ENCODE data around the gene CLSTN2. TPM values are rescaled to one million over a fixed set of nuclear protein-coding genes. Genes with fewer than 3 reads are reported as not detected.

The CLSTN2 gene
- total and polyA plus RNA-seq, 2 of the 13 experiments (the other 11 are each of a cell fraction or from before 2014, with no cell fraction given), result not detected

DNA sequence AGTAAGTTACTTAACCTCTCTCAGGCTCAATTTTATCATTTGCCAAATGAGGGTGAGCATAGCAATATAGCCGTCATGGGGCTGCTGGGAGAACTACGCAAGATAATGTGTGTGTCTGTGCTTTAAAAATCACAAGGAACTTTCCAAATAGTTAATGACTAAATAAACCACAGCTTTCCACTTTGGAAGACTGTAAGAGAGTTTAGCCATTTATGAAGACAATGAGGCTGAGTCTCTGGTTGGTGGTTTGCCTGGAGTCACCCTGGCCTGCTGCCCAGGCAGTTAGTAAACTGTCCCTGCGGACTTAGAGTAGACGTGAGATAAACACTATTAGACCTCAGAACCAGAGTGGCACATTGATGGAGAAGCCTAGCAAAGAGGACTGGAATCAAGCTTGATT, 357.7 kb downstream of the CLSTN2 start:
- no peaks in the 10 kb centered on the region; a peak in 2 of 5 replicates for H3K27me3 ChIP-seq (ENCODE audit: control insufficient read depth in 1 of 2, insufficient read depth in 2 of 2, low read length in 2 of 2)
- no peaks in the 10 kb centered on the region for H3K79me2 ChIP-seq (ENCODE audit: insufficient read depth, low read length)
- no peak for TF ChIP-seq ZUFSP (CRISPR knock-in tag; IDR thresholded peaks at IDR 0.05; ENCODE audit: borderline replicate concordance)
- TF ChIP-seq ZNF230 (CRISPR knock-in tag; IDR thresholded peaks at IDR 0.05), result no peak
- TF ChIP-seq MTA1 (CRISPR knock-in tag; IDR thresholded peaks at IDR 0.05; ENCODE audit: borderline replicate concordance), result no peak
- no peak for TF ChIP-seq ZSCAN21 (CRISPR knock-in tag; IDR thresholded peaks at IDR 0.05; ENCODE audit: borderline replicate concordance)
- no peak for TF ChIP-seq ZNF354B (CRISPR knock-in tag; IDR thresholded peaks at IDR 0.05)
- TF ChIP-seq HBP1 (CRISPR knock-in tag; IDR thresholded peaks at IDR 0.05; ENCODE audit: low read depth), result no peak
- TF ChIP-seq ZNF501 (CRISPR knock-in tag; IDR thresholded peaks at IDR 0.05), result no peak
- TF ChIP-seq ZNF12 (CRISPR knock-in tag; IDR thresholded peaks at IDR 0.05), result no peak
- TF ChIP-seq ZNF451 (CRISPR knock-in tag; IDR thresholded peaks at IDR 0.05), result no peak
- TF ChIP-seq RARA (CRISPR knock-in tag; IDR thresholded peaks at IDR 0.05), result no peak
- no peak for TF ChIP-seq HMG20B (CRISPR knock-in tag; conservative IDR thresholded peaks at IDR 0.05)
- TF ChIP-seq ZFYVE20 (CRISPR knock-in tag; IDR thresholded peaks at IDR 0.05; ENCODE audit: borderline replicate concordance, low read depth), result no peak
- TF ChIP-seq POLR2AphosphoS5 (IDR thresholded peaks at IDR 0.05; ENCODE audit: low read depth, low read length), result no peak
- no peak for TF ChIP-seq NFRKB (IDR thresholded peaks at IDR 0.05)
- no peak for TF ChIP-seq ZNF17 (CRISPR knock-in tag; IDR thresholded peaks at IDR 0.05)
- TF ChIP-seq, protein P1, sequence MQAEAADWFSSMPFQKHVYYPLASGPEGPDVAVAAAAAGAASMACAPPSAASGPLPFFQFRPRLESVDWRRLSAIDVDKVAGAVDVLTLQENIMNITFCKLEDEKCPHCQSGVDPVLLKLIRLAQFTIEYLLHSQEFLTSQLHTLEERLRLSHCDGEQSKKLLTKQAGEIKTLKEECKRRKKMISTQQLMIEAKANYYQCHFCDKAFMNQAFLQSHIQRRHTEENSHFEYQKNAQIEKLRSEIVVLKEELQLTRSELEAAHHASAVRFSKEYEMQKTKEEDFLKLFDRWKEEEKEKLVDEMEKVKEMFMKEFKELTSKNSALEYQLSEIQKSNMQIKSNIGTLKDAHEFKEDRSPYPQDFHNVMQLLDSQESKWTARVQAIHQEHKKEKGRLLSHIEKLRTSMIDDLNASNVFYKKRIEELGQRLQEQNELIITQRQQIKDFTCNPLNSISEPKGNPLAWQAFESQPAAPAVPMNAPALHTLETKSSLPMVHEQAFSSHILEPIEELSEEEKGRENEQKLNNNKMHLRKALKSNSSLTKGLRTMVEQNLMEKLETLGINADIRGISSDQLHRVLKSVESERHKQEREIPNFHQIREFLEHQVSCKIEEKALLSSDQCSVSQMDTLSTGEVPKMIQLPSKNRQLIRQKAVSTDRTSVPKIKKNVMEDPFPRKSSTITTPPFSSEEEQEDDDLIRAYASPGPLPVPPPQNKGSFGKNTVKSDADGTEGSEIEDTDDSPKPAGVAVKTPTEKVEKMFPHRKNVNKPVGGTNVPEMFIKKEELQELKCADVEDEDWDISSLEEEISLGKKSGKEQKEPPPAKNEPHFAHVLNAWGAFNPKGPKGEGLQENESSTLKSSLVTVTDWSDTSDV (CRISPR knock-in tag; IDR thresholded peaks at IDR 0.05), result no peak
- TF ChIP-seq CREM (IDR thresholded peaks at IDR 0.05), result no peak
- no peak for TF ChIP-seq CREM (CRISPR knock-in tag; IDR thresholded peaks at IDR 0.05)
- no peak for TF ChIP-seq ZBTB7B (CRISPR knock-in tag; IDR thresholded peaks at IDR 0.05)
- BruUV-seq (replicated peaks), result no TSS peak
- no peak overlapping the region for H2AFZ ChIP-seq (ENCODE audit: low read length)
- H3K27ac ChIP-seq (ENCODE audit: extremely low read length, insufficient read depth, low read length), result no peak overlapping the region
- H4K20me1 ChIP-seq (ENCODE audit: insufficient read depth, low read length), result no peaks in the 10 kb centered on the region
- intact Hi-C loops (cut with micrococcal nuclease; ENCODE audit: unreplicated experiment), result no loop called here
- H3K4me2 ChIP-seq (ENCODE audit: low read depth, low read length), result no peak overlapping the region
- CTCF ChIA-PET (ENCODE audit: low intra/inter-chr PET ratio, low total read pairs), result no interaction called here
- in situ Hi-C loops (cut with HindIII; ENCODE audit: extremely low pct_ligation_motif_present, low pct_unique_long_range_greater_than_20kb), result no loop called here
- H3K9ac ChIP-seq (ENCODE audit: insufficient read depth, low read depth, low read length), result no peak overlapping the region
- no peaks in the 10 kb centered on the region for H3K9me3 ChIP-seq (ENCODE audit: low read length)
- no peak overlapping the region for H3K4me3 ChIP-seq (replicated peaks in 1 of 3; ENCODE audit: insufficient read depth in 1 of 3, low read depth in 2 of 3, low read length in 3 of 3)
- DNase-seq (ENCODE audit: low spot score) (no peak), FAIRE-seq (no peak), ATAC-seq (no peak)
- POLR2A ChIA-PET, result no interaction called here
- H3K36me3 ChIP-seq (replicated peaks in 1 of 2; ENCODE audit: control insufficient read depth in 1 of 2, insufficient read depth in 2 of 2, low read length in 2 of 2), result no peaks in the 10 kb centered on the region
- peaks cover 11% of the 10 kb centered on the region for H3K4me1 ChIP-seq (ENCODE audit: insufficient read depth, low read length)
- 18% methylated on average over 4 of the region's 4 CpGs for WGBS (ENCODE audit: low lambda C conversion rate)
